ENCODE measurements around the gene TPK1.

Gene TPK1

DNA sequence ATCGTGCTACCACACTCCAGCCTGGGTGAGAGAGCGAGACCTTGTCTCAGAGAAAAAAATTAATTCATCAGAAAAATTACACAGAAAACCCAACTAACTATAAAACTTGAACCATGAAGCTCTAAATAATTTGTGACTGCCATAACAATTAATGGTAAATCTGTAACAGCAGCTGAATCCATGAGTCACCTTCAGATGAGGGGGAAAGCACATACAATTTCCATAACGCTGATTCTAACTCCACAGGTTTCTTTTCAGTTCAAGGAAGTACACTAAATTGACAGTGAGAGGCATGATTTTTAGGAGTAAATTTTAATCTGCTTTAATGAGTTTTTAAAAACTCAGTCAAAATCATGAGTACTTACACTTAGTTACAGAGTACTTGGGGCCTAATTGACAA is 312.2 kb downstream of the TPK1 start:
- DNase-seq, result no peak

DNA sequence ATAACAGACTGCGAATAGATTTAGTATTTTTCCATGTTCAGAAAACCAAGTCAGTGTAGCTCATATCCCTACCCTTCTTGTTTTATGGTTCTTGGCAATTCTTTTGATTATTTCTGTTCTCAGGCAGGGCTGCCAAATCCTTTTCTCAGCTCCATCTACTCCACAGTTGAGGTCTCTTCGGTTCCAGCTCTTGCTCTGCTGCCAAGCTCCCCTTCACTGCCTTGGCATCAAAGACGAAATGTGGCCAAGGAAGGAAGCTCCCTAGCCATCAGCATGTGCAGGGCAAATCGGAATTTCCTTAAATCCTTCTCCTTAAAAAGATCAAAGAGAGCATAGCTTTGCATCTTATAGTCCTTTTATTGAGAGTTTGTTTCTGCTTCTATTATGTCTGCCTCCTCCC is 315.9 kb downstream of the TPK1 start:
- no peak for DNase-seq

DNA sequence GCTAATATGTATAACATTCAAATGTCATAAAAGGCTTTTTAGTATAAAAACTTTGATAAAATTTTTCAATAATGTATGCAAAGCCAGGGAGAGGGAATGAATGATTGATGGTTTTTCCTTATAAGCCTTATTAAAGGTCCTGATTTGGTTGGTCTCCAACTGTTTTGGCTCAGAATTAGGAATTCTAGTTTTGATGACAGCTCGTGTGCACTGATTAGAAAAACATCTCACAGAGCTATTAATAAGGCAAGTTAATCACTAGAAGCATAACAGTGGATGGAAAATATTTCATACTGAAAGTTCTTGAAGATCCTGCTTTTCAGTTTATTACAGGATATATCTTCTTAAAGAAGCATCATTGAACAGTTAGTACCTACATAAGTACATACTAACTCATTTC is 317.5 kb downstream of the TPK1 start:
- no peak for DNase-seq

DNA sequence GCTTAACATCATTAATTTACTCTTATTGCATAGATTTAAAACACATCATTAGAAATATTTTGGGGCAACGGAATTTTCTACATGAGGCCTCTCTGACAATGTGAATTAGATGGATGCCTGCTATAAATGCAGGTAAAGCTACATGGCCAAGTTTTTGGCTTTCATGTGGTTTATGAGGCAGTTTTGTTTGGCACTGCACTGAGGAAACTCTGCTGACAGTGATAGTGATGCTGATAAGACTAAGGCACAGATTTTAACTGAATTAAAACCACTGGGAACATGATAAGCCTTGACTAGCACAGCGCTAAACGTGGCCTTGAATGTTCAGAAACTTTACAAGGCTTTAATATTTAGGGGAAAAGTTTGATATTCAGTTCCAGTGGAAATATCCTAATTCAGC is 318.1 kb downstream of the TPK1 start:
- no peak for DNase-seq

DNA sequence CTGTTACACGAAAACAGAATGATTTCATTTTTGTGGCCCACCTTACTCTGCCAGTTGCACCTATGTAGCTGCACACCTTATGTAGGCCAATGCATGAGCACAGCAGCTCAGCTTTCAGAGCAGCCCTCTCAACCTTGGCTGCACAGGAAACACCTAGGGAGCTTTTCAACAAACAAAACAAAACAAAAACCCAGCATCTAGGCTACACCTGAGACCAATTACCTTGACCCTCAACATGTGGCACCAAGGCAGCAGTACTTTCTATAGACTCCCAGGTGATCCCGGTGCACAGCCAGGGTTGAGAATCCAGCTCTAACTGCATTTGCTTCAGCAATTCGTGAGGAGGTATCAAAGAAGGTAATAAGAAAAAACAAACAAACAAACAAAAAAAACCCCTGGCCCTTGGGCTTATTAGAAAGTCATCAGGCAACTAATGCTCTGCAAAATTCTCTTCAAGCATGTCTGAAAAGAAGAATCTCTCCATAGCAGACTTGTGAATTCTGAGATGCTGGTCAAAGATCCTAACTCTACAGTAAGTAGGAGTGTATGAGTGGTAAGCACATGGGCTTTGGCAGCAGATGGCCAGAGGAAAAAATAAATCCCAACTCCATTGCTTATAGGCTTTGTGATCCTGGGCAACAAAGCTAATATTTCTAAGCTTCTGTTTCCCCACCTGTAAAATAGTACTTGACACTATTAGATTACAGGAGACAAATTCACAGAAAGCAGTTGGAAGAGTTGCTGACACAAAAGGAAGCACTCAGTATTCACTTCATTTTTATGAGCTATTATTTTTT is 318.9 kb downstream of the TPK1 start:
- no peak for DNase-seq

DNA sequence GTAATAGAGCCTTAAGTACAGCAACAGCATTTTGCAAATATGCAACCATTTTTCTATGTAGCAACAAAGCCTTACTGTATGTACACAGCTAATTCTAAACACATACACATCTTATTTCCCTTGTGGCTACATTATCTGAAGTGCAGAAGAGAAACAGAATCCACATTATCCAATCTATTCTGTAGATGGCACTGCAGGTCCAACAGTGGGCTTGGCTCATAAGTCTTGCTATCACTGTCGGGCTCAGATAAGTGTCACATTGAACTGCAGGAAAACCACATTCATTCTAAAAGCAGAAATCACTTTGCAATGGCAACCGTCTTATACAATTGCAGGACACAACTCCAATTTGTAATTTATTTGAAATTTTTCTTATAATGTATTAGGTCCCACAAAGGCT is 322.5 kb downstream of the TPK1 start:
- no peak for DNase-seq

DNA sequence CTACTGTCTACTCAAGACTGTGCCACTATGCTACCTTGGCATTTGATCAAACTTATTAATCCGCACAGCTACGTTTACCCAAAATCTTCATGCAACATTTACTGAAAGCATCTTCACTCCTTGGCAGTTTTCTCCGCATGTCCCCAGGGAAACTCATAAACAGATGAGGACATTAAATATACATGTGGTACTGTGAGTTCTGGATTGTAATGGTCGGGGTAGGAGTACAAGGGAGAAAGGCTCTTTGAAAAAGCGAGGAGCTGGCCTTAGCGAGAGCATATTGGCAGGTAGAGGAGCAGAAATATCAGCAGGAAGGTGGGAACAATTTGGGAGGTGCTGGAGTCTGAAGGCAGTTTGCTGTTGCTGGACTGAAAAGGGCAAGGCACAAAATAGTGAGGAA is 325.2 kb downstream of the TPK1 start:
- no peak for DNase-seq

DNA sequence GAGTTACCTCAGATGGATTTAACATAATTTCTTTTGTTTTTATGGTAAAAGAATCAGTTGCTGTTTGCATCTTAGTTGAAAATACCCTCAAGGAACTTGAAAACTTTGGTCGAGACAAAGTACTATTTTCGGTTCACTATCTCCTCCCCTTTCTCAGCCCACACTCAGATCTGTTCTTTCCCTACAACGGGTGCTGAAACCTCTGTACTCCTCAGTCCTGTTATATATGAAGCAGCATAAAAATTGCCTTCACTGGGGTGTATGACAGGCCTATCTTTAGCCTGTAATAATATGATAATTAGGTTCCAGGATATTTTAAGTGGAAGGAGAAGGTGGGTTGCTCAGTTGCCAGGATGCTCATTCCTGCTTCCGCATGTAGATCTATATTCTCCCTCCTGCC is 327.2 kb downstream of the TPK1 start:
- no peak for DNase-seq

DNA sequence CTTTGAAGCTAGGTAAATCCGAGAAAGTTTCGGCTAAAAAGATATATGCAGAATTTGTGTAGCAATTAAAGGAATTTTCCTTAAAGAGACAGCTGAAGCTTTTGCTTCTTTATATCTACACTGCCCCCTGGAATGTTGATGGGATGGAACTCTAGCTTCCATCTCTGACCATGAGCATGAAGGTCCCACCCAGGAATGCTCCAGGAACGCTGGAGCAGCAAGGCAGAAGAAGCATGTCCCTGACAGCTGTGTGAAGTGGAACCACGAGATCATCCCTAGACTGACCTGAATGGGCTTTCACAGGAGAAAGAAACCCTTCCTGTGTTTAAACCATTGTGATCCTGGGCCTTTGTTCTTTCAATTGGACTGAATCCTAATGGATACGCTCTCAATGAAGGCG is 332.6 kb downstream of the TPK1 start:
- no peak for DNase-seq

DNA sequence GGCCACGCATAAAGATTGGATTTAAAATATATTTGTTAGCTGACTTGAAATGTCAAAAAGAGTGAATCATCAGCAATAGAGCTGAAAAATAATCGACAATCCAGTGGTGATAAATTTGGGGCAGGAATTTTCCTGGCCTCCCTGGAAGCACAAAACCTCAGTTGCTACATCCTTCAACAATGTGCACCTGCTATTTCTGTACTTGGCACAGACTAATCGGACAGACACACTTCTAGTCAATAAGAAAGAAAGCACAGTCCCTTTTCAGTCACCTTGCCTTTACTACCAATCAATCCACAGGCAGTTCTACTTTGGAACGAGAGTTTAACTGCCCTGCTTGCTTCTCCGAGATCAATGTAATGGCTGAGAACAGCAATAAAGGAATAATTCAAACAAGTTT is 335.6 kb downstream of the TPK1 start:
- DNase-seq, result no peak

DNA sequence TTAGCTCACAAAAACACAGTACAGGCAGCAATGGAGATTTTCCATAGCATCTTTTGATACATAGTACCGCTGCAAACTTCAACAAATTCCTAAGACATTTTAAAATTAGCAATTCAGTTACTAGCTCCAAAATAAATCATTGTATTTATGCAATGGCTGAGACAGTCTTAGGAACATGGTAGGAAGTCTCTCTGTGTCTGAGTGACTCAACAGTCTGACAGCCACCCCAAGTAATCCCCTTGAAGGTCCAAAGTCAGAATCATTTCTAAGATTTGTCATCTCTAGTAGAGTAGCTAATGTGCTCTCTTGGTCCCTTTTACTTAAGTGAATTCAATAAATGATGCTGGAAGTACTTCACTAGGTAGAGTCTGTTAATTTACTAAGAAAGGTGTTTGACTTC is 338.6 kb downstream of the TPK1 start:
- DNase-seq, result no peak

DNA sequence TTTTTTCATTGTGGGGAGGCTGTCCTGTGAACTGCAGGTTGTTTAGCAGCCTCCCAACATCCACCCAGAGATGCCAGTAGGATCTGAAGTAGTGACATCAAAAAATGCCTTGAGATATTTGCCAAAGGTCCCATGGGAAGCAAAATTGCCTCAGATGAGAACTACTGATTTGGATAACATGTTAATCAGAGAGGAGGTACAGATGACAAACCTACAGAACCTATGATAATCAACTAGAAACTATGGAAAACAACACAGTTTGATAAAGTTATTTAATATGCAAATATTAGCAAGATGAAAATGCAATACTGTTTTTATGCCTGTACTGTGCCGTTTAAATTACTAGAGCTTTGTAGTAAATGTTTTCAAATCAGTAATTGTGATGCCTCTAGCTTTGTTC is 341.5 kb downstream of the TPK1 start:
- no peak for DNase-seq

DNA sequence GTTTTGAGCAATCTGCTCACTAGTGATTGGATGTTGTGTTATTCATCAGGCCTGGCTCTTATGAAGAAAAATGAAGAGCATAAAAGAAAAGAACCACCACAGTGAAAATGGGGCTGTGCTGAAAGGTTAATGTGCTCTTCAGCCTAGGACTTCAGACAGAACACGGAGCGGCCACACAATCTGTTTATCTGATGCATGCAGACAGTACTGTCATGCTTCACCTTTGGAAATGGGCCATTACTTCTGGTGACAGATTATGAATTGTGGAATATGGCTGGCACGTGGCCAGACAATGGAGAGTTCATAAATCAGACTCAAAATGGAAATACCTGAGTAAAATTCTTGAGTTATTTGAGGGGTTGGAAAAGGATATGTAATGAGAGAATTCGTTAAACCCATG is 346.3 kb downstream of the TPK1 start:
- no peak for DNase-seq

DNA sequence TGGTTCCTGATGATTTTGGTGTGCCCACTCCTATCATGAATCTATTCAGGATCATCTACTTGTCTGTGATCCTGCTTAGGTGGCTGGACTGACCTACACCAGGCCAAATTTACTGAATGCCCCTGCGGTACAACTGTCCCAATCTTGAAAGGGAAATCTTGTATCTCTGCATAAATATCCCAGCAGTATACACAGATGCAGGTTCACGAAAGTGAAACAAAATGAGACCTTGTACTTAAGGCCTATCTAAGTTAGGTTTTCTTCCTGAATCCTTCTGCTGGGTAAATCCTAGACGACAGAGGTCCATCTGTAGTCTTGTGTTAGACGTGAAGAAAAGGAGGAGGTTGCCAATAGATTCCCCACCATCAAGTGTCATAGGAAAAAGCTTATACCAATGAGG is 346.9 kb downstream of the TPK1 start:
- DNase-seq, result no peak

DNA sequence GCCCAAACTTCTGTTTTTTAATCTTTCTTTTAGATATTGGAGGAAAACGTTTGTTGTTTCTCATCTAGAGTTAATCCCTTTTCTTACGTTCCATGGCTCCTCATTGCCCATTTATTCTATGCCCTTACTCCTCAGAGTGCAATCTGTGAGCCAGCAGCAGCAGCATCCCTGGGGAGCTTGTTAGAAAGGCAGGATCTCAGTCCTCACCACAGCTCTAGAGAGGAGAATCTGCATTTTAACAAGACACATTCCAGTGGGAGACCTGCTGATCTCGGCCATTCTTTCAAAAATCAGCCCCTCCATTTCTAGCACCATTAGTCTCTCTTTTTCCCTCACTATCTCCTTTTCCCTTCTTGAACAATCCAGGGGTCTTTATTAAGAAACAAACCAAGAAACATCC is 348.0 kb downstream of the TPK1 start:
- no peak for DNase-seq

DNA sequence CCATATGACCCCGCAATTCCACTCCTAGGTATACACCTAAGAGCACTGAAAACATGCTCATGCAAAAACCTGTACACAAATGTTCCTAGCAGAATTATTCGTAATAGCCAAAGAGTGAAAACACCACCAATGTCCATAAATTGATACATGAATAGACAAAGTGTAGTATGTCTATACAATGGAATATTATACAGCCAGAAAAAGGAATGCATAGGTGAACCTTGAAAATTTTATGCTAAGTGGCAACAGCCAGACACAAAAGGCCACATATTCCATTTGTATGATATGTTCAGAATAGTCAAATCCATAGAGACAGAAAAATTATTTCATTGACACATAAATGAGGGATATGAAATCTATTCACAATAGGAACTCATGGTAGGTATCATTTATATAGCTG is 351.4 kb downstream of the TPK1 start:
- DNase-seq, result no peak

DNA sequence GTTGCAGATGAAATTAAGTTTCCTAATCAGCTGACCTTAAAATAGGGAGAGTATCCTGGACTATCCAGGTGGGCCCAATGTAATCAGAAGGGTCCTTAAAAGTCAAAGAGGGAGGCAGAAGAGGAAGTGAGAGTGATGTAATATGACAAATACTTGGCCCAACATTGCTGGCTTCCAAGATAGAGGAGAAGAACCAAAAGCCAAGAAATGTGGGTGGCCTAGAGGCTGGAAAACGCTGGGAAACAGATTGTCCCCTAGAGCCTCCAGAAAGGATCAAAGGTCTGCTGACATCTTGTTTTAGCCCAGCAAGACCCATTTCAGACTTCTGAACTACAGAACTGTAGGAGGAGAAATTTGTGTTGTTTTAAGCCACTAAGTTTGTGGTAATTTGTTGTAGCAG is 352.7 kb downstream of the TPK1 start:
- no peak for DNase-seq

DNA sequence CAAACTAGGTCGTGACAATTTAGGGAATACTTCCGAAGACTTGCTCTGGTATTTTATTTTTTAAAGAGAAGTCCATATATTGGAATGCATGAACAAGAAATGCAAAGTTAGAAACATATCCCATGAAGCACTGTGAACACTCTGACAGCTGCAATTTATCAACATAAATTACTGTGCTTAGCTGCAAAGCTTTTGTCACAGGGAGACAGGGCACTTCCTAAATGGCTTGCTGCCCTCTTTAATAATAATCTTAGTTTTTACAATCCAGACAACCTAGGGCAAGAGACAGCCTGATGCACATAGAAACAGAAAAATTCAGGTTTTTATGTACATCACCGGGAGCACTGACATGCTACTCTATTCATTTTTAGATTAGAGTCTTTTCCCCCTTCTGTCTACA is 354.0 kb downstream of the TPK1 start:
- no peak for DNase-seq

DNA sequence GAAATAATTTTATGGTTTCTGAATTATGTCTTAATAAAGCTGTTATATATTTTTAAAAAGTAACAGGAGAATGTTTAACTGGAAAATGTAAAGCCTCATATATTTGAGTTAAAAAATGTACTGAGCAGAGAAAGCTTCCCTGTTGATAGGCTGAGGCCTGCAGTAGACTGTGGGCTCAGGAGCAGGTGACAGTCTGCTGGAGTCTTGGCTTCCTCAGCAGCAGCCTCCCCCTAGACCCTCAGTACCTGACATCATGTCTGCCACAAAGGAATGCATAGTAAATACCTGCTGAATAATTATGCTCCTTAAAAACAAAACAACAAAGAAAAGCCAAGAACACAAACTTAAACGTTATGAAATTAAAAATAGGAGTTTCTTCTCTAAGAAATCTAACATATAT is 358.5 kb downstream of the TPK1 start:
- no peak for DNase-seq

DNA sequence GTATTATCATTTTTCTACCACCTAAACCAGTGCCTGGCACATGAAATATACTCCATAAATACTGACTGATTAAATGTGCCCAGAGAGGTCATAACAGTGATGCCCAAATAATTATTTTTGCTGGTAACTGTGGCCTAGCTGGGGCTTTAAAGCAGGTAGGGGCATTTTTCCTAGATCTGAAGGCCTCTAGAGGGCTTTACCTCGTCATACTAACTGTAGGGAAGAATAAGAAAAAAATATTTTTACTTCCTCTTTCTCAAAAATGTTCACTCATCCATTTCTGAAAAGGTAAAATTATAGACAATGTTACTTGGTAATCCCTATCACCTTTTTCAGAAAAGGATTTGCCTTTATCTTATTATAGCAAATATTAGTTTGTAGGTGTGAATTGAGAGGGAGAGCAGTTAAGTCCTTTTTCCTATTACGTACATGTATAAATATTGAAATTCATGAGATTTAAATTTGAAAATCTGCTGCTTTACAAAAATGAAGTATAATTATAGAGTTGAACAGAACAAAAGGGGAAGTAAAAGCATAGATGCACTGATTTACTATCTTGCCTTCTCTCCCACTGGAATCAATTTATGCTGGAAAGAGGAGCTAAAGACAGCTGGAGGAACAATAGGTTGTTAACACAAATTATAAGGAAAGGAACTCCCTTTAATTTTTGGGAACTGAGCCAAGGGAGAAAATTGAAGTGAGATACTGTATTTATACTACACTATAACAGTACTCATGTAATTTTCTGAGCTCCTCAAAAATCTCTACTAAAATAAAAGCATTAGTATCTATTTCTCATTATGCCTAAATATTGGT is 360.8 kb downstream of the TPK1 start:
- no peak for DNase-seq

DNA sequence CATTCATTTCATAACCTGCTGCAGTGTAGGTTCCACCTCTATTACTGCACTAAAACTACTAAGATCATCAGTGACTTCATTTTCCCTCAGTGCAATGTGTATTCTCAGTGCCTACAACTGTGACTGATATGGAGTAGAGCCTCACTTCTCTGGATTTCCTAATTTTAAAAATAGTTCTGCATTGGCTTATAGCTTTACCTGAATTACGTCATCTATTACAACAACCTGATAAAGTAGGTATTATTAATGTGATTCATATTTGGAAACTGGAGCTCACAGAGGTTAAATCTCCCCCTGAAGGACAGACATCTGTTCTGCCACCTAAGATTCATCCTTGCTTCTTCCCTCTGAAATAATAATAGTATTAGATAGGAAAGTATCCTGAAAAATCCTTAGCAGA is 361.5 kb downstream of the TPK1 start:
- no peak for DNase-seq

DNA sequence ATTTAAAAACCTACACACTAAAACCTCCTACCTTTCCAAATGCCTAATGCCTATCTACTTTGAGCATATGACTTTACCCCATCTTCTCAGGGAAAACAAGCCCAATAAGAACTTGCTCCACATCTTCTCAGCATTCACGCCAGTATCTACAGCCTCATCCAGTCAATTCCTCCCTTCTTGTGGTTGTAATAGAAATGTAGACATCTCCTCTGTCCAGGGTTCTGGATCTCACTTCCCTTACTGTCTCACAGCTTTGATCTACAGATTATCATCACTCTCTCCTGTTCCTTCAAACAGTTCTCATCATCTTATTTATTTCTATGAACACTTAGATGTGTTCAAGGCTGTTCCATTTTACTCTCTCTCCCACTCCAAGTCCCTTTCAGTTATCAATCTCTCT is 361.9 kb downstream of the TPK1 start:
- no peak for DNase-seq

DNA sequence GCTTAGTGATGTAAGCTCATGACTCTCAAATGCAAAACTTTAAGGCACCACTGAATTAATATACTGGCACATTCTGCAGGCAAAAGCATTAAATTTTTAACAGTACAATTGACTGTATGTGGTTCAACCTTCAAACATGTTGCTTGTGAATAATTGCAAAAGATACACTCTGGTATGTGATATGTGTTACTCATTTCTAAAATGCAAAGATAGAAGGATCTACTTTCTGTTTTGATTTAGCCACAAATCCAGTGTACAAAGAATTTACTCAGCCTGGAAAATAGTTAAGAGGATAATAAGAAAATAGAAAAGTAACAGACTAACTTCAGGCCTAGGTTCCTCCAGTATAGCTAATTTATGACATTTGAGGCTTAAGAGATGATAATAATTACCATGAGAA is 365.8 kb downstream of the TPK1 start:
- no peak for DNase-seq

DNA sequence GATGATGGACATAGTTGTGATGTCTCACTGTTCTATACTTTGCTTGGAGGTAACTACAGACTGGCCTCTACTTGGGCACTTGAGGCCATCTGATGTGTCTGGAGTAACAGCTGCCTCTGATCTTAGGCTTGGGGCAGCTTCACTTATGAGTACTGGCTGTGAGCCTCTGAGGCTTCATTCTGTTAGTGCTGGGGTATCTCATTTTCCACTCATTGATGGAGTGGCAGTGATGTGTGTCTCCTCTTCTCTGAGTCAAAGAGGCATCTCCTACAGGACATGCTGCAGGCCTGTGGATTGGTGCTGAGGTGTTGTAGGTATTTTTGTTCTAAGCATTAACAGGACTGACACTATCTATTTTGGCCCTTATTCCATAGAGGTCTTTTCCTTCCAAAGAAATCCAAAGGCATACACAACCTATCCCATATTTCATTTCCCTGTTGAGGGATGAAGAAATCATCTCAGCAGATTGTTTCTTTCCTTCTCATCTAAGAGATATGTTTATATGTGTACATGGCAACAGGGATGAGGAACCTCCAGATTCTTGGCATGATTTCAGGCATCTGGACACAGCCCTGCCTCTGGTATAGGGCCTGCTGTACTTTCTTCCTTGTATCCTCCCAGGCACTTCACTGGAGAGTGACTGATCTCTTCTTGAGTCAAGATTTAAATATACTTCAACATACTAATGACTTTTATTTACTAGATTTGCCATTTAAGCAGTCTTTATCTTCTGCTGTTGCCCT is 366.7 kb downstream of the TPK1 start:
- DNase-seq, result no peak
